Measurements from ENCODE around the gene KRT86. TPM values are rescaled to one million over a fixed set of nuclear protein-coding genes. Genes with fewer than 3 reads are reported as not detected.

Gene KRT86
- total and polyA plus RNA-seq, 9 of the 15 experiments (the other 6 are each of a cell fraction or from before 2014, with no cell fraction given) = not detected

DNA sequence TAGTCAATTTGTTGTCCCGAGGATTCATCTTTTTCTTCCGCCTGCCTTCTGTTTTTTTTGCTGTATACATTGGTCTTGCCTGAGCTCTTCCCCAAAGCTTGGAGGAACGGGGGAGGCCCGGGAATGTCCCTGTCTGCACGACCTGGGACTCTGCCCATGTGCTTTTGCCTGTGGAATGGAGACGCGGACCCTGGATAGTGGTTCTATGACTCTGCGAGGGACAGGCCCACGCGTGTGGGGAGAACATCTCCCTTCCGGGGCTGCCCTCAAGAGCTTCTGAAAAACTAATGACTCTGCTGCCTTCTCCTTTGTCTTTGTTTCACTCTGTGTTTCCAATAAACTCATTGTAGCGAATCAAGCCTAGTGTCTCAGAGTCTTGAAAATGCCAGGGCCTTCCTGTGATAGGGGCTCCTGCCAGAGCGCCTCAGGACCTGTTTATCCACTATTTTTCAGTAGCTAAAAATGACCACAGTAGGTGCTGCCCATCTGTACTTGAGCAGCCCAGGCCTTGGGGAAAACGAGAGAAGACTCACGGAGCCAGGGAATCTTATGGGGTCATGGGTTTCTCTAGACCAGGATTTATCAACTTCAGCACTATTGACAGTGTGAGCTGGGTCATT is 34.5 kb downstream of the KRT86 start:
- TF ChIP-seq ZNF239 (CRISPR knock-in tag; IDR thresholded peaks at IDR 0.05) = no peak
- no peak for TF ChIP-seq TCFL5 (CRISPR knock-in tag; conservative IDR thresholded peaks at IDR 0.05)
- TF ChIP-seq CBFA2T3 (IDR thresholded peaks at IDR 0.05) = no peak
- no peak for TF ChIP-seq ZNF408 (CRISPR knock-in tag; IDR thresholded peaks at IDR 0.05; ENCODE audit: low read depth)
- TF ChIP-seq POLR2AphosphoS5 (IDR thresholded peaks at IDR 0.05; ENCODE audit: control insufficient read depth, insufficient read depth, low read depth, low read length) = no peak
- no peak for TF ChIP-seq ZBTB1 (CRISPR knock-in tag; IDR thresholded peaks at IDR 0.05; ENCODE audit: borderline replicate concordance, low read depth)
- TF ChIP-seq, protein P1, sequence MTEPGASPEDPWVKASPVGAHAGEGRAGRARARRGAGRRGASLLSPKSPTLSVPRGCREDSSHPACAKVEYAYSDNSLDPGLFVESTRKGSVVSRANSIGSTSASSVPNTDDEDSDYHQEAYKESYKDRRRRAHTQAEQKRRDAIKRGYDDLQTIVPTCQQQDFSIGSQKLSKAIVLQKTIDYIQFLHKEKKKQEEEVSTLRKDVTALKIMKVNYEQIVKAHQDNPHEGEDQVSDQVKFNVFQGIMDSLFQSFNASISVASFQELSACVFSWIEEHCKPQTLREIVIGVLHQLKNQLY (CRISPR knock-in tag; conservative IDR thresholded peaks at IDR 0.05) = no peak
- no peak for TF ChIP-seq CHD1 (IDR thresholded peaks at IDR 0.05; ENCODE audit: low read length)
- no peak for TF ChIP-seq TCF3 (CRISPR knock-in tag; IDR thresholded peaks at IDR 0.05)
- no peak for TF ChIP-seq PRPF4 (IDR thresholded peaks at IDR 0.05; ENCODE audit: insufficient read depth, low read depth, low read length, poor library complexity, severe bottlenecking)
- TF ChIP-seq, protein P2, sequence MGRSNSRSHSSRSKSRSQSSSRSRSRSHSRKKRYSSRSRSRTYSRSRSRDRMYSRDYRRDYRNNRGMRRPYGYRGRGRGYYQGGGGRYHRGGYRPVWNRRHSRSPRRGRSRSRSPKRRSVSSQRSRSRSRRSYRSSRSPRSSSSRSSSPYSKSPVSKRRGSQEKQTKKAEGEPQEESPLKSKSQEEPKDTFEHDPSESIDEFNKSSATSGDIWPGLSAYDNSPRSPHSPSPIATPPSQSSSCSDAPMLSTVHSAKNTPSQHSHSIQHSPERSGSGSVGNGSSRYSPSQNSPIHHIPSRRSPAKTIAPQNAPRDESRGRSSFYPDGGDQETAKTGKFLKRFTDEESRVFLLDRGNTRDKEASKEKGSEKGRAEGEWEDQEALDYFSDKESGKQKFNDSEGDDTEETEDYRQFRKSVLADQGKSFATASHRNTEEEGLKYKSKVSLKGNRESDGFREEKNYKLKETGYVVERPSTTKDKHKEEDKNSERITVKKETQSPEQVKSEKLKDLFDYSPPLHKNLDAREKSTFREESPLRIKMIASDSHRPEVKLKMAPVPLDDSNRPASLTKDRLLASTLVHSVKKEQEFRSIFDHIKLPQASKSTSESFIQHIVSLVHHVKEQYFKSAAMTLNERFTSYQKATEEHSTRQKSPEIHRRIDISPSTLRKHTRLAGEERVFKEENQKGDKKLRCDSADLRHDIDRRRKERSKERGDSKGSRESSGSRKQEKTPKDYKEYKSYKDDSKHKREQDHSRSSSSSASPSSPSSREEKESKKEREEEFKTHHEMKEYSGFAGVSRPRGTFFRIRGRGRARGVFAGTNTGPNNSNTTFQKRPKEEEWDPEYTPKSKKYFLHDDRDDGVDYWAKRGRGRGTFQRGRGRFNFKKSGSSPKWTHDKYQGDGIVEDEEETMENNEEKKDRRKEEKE (IDR thresholded peaks at IDR 0.05; ENCODE audit: borderline replicate concordance in 1 of 2, control insufficient read depth in 1 of 2, low read depth in 2 of 2, low read length in 1 of 2) = no peak
- TF ChIP-seq POLR2AphosphoS2 (IDR thresholded peaks at IDR 0.05; ENCODE audit: low read length) = no peak
- TF ChIP-seq ADNP (tag; IDR thresholded peaks at IDR 0.05) = no peak
- TF ChIP-seq HNRNPUL1 (IDR thresholded peaks at IDR 0.05; ENCODE audit: low read length) = no peak
- no peak for TF ChIP-seq CHD4 (IDR thresholded peaks at IDR 0.05; ENCODE audit: insufficient read depth, insufficient replicate concordance, low read depth, low read length, poor library complexity, severe bottlenecking)
- no peak for TF ChIP-seq SMARCA4 (IDR thresholded peaks at IDR 0.05)
- CTCF ChIA-PET (ENCODE audit: low intra/inter-chr PET ratio) = no interaction called here
- FAIRE-seq (no peak), ATAC-seq (no peak), DNase-seq (ENCODE audit: extremely low read depth in 1 of 4, low spot score in 3 of 4) (no peak)
- intact Hi-C loops (cut with micrococcal nuclease) = no loop called here
- H3K27me3 ChIP-seq (ENCODE audit: control insufficient read depth in 2 of 2, insufficient read depth in 2 of 2, low read length in 2 of 2) = peaks cover 13 to 42% of the 10 kb centered on the region in 2 experiments; a peak in 4 of 5 replicates
- H3K9me3 ChIP-seq (replicated peaks; ENCODE audit: control insufficient read depth, insufficient read depth, low read depth, low read length) = no peaks in the 10 kb centered on the region
- H3K9ac ChIP-seq (ENCODE audit: insufficient read depth in 1 of 2, low read depth in 2 of 2, low read length in 2 of 2) = no peak overlapping the region
- no peak overlapping the region for H2AFZ ChIP-seq (ENCODE audit: low read depth, low read length)
- H3K4me1 ChIP-seq (replicated peaks in 1 of 2; ENCODE audit: control insufficient read depth in 2 of 2, insufficient read depth in 2 of 2, low read length in 2 of 2) = peaks cover 0 to 8% of the 10 kb centered on the region in 2 experiments; a peak in 2 of 5 replicates
- POLR2A ChIA-PET = no interaction called here
- H3K4me2 ChIP-seq (ENCODE audit: insufficient read depth, low read length) = no peak overlapping the region
- no peaks in the 10 kb centered on the region; the same call in 1 of the 2 replicates for H4K20me1 ChIP-seq (replicated peaks; ENCODE audit: control insufficient read depth, insufficient read depth, low read length)
- H3K79me2 ChIP-seq (ENCODE audit: control insufficient read depth, insufficient read depth, low read length) = no peaks in the 10 kb centered on the region
- H3K27ac ChIP-seq (ENCODE audit: extremely low read depth, low read depth, low read length) = no peak overlapping the region
- no TSS peak for BruUV-seq (replicated peaks)
- no peaks in the 10 kb centered on the region for H3K9me1 ChIP-seq (ENCODE audit: control insufficient read depth, insufficient read depth, low read length)
- no peaks in the 10 kb centered on the region for H3K36me3 ChIP-seq (ENCODE audit: control insufficient read depth, insufficient read depth, low read length)
- in situ Hi-C loops (cut with MboI) = no loop called here
- H3K4me3 ChIP-seq = no peak overlapping the region
- 1% methylated on average over 13 of the region's 15 CpGs for WGBS (ENCODE audit: insufficient coverage, low coverage, missing lambda C conversion rate)
